ENCODE measurements around the gene APOLD1. TPM values are rescaled to one million over a fixed set of nuclear protein-coding genes. Genes with fewer than 3 reads are reported as not detected.
"Not testable (repeated sequence)": the region's sequence is repeated elsewhere in the genome, so short reads cannot be mapped to it uniquely, and the experiment has no call there.

APOLD1 gene
- total RNA-seq, 2 donors from 2014 or later: 8.7 to 42.2 TPM

DNA sequence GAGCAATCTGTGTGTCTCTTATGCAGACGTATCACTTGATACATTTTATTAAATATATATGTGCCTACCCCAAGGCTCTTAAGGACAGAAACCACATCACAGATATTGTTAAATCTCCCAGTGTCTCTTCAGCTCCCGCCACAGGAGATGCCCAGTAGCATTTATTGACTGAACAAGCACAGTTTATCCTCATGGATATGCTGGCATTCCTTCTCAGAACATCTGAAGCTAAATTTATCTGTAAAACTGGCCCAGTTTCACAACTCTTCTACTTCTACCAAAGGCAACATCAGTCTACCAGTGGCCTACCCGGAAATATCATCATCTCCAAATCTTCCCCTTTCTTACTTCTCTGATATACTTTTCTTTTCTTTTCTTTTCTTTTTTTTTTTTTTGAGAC, 10.7 kb downstream of the APOLD1 start:
- H3K4me1 Mint-ChIP-seq: peaks cover 5% of the 10 kb centered on the region
- H3K27me3 Mint-ChIP-seq: no peaks in the 10 kb centered on the region
- no peak overlapping the region for H3K27ac Mint-ChIP-seq
- no peaks in the 10 kb centered on the region for H3K36me3 Mint-ChIP-seq (ENCODE audit: low read depth)
- ATAC-seq (replicated peaks): no peak
- H3K4me3 Mint-ChIP-seq: no peak overlapping the region
- no peaks in the 10 kb centered on the region for H3K9me3 Mint-ChIP-seq

DNA sequence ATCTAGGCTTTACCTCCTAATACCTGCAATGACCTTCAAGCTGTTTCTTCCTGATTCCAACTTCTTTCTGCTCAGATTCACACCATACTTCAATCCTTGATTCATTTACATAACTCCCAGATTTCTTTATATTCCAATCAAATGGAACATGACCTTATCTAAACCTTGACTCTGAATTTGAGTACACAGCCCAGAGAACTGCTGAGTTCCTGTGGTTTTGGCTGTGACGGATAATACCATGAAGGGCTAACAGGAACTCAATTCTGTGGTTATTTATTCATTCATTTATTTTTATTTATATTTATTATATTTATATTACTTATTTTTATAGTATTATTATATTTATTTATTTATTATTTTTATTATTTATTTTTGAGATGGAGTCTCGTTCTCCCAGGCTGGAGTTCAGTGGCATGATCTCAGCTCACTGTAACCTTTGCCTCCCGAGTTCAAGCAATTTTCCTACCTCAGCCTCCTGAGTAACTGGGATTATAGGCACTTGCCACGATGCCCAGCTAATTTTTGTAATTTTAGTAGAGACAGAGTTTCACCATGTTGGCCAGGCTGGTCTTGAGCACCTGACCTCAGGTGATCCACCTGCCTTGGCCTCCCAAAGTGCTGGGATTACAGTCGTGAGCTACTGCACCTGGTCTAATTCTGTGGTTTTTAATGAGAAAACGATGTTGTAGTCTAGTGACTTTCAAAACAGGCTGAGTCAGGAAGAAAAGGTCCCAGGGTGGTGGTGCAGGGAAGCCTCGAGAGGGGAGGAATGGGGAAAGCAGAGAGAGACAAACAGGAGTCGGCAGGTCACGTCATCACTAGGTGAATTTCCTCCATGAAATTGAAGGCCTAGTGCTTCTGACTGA, 11.7 kb downstream of the APOLD1 start:
- H3K27me3 Mint-ChIP-seq: no peaks in the 10 kb centered on the region
- H3K4me1 Mint-ChIP-seq: peaks cover 12% of the 10 kb centered on the region
- ATAC-seq (replicated peaks): no peak
- no peaks in the 10 kb centered on the region for H3K36me3 Mint-ChIP-seq (ENCODE audit: low read depth)
- H3K27ac Mint-ChIP-seq: no peak overlapping the region
- H3K9me3 Mint-ChIP-seq: no peaks in the 10 kb centered on the region
- H3K4me3 Mint-ChIP-seq: no peak overlapping the region

DNA sequence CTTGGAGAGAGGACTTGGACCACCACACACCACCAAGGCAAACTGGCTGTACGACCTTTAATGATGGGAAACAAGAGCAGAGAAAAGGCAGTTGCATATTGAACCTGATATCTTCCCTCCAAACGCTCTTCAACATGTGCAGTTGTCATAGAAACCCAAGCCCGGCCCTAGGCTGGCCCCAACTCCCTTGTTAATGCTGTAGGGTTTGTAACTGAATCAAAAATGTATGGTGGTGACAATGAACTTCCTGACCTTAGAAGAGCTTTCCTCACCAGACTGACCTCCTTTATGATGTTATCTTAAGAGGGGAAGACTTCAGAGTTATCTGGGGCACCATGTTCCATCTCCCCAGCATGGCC, 12.3 kb downstream of the APOLD1 start:
- Mint-ChIP-seq H3K27me3 (no peaks in the 10 kb centered on the region), H3K4me3 (no peak overlapping the region), H3K9me3 (no peaks in the 10 kb centered on the region), H3K27ac (no peak overlapping the region), H3K36me3 (ENCODE audit: low read depth) (no peaks in the 10 kb centered on the region), H3K4me1 (peaks cover 17% of the 10 kb centered on the region)
- no peak for ATAC-seq (replicated peaks)

DNA sequence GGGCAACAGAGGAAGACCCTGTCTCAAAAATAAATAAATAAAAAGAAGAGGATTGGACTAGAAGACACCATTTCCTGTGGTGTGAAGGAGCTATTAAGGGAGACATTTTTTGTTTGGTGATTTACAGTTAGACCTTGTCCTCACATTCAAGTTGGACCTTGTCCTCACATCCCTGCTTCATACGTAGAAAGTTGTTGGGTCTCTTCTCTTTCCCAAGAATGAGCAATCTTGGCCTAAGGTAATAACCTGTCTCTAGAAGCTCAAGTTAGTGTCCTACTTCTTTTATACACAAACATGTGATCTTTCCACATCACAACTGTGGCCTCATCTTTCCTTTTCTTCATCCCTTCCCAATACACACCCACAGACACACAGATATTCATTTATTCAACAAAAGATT, 13.0 kb downstream of the APOLD1 start:
- Mint-ChIP-seq H3K36me3 (ENCODE audit: low read depth) (no peaks in the 10 kb centered on the region), H3K9me3 (no peaks in the 10 kb centered on the region), H3K27ac (no peak overlapping the region), H3K4me3 (no peak overlapping the region), H3K4me1 (peaks cover 22% of the 10 kb centered on the region), H3K27me3 (no peaks in the 10 kb centered on the region)
- ATAC-seq (replicated peaks): no peak

DNA sequence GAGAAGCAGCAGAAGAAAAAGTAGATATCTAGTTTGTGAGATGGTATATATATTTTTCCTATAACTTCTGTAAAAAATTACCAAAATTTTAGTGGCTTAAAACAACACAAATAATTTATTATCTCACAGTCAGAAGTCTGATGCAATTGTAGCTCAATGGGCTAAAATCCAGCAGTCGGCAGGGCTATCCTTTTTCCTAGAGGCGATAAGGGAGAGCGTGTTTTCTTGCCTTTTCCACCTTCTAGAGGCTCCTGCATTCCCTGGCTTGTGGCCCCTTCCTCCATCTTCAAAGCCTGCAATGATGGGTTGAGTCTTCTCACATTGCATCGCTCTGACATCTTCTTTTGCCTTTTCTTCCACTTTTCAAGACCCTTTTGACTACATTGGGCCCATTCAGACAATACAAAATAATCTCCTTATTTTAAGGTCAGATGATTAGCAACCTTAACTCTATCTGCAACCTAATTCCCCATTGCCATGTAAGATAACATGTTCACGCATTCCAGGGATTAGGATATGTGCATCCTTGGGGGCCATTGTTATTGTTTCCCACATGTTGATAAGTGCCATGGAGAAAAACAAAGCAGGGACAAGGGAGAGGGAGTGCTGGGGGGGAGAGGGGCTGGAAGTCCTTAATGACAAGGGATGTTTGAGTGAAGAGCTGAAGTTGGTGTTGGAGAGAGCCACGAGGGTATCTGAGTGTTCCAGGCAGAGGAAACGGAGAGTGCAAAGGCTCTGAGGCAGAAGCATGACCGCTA, 13.9 kb downstream of the APOLD1 start:
- Mint-ChIP-seq H3K9me3 (no peaks in the 10 kb centered on the region), H3K36me3 (ENCODE audit: low read depth) (no peaks in the 10 kb centered on the region), H3K4me1 (peaks cover 26% of the 10 kb centered on the region), H3K27ac (no peak overlapping the region), H3K4me3 (no peak overlapping the region), H3K27me3 (no peaks in the 10 kb centered on the region)
- ATAC-seq (replicated peaks): no peak

DNA sequence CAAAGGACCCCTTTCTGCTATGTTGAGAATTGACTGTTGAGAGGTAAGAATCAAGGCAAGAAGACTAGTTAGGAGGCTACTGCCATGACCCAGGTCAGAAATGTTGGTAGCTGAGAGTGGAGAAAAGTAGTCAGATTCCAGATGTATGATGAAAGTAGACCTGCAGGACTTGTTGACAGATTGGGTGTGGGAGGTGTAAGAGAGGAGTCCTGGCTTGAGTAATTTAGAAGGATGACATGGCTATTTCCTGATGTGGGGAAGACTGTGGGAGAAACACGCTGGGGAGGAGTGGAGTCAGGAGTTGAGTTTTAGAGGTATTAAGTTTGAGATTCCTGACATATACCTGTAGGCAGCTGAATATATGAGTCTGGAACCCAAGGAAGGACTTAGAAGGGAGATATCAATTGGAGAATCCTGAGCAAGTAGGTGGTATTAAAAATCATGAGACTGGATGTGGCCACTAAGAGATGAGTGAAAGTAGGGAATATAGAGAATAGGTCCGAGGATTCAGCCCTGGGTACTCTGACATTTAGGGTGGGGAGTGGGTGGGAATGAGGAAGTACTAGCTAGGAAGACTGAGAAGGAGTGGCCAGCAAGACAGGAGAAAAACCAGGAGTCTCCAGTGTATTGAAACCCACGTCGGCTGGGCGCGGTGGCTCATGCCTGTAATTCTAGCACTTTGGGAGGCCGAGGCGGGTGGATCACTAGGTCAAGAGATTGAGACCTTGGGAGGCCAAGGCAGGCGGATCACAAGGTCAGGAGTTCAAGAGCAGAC, 15.1 kb downstream of the APOLD1 start:
- H3K27me3 Mint-ChIP-seq: no peaks in the 10 kb centered on the region
- no peaks in the 10 kb centered on the region for H3K9me3 Mint-ChIP-seq
- no peaks in the 10 kb centered on the region for H3K36me3 Mint-ChIP-seq (ENCODE audit: low read depth)
- ATAC-seq (replicated peaks): peak; percentile 20
- H3K27ac Mint-ChIP-seq: peak overlapping the region; percentile 4
- H3K4me3 Mint-ChIP-seq: no peak overlapping the region
- H3K4me1 Mint-ChIP-seq: peaks cover 33% of the 10 kb centered on the region

DNA sequence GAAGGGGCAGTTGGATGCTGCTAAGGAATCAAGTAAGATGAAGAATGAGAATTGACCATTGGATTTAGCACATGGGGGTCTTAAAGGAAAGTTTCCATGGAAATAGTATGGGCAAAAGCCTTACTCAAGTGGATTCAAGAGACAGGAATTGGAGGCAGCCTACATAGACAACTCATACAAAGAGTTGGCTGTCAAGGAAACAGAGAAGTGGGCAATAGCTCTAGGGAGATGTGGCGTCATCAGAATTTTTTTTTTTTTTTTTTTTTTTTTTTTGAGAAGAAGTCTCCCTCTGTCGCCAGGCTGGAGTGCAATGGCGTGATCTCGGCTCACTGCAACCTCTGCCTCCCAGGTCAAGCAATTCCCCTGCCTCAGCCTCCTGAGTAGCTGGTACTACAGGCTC, 16.2 kb downstream of the APOLD1 start:
- H3K36me3 Mint-ChIP-seq (ENCODE audit: low read depth); H3K9me3 Mint-ChIP-seq; H3K4me3 Mint-ChIP-seq; ATAC-seq (replicated peaks); H3K27me3 Mint-ChIP-seq: not testable (repeated sequence)
- H3K27ac Mint-ChIP-seq: peak overlapping the region; percentile 34
- peaks cover 39% of the 10 kb centered on the region for H3K4me1 Mint-ChIP-seq

DNA sequence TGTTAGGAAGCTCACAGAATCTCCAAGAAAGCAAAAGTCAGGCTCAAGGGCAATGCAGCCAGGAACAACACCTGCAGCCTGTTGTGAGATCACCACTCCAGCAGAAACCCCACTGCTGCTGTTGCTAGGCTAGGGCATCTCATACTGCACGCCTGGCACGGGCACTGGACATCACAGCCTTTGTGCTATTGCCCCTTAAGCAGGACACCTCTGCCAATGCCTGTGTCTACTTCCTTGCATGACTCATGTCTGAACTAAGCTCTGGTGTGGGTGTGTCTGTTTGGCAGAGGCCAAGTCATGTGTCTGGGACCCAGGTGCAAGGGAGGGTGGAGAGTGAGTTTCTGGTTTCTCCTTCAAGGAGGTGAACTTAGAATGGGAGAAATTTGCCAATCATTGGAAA, 17.7 kb downstream of the APOLD1 start:
- Mint-ChIP-seq H3K27me3 (no peaks in the 10 kb centered on the region), H3K9me3 (no peaks in the 10 kb centered on the region), H3K4me1 (peaks cover 48% of the 10 kb centered on the region), H3K36me3 (ENCODE audit: low read depth) (no peaks in the 10 kb centered on the region), H3K4me3 (peak overlapping the region; percentile 41), H3K27ac (peak overlapping the region; percentile 20)
- peak; percentile 73 for ATAC-seq (replicated peaks)

DNA sequence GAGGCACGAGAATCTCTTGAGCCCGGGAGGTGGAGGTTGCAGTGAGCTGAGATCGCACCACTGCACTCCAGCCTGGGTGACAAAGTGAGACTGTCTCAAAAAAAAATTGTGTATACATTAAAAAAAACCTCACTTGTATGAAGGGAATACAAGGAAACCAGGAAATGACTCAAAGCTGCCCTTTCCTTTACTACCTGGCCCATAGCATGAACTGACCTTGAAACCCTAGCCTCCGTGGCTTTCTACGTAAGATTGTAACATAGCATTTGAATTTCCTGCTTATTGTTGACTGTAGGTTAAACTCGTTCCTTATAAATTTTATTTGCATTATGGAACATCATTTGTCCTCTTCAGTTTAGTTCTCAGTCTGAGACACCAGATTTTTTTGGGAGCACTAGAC, 18.6 kb downstream of the APOLD1 start:
- Mint-ChIP-seq H3K27ac (peak overlapping the region; percentile 79), H3K9me3 (no peaks in the 10 kb centered on the region), H3K27me3 (no peaks in the 10 kb centered on the region), H3K36me3 (ENCODE audit: low read depth) (no peaks in the 10 kb centered on the region), H3K4me1 (peaks cover 55% of the 10 kb centered on the region), H3K4me3 (peak overlapping the region; percentile 41)
- peak; percentile 57 for ATAC-seq (replicated peaks)

DNA sequence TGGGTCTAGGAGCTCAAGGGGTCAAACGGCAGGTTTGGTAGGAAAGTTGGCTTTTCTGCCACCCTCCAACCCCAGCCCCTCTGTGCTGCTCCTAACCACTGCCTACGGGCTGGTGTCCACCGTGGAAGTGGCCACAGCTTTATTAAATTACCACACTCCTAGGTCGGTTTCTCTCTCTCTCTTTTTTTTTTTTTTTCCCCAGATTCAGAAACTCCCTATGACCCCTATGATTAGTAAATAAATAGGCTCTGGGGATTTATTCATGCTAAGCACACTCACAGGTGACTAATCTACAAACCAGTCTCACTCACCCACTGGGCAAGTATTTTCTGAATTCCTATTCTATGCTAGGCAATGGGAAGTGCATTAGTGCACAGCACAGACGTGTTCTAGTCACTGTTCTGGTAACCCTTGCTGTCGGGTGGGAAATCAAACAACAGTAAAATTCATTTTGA, 19.0 kb downstream of the APOLD1 start:
- peak; percentile 46 for ATAC-seq (replicated peaks)
- peaks cover 59% of the 10 kb centered on the region for H3K4me1 Mint-ChIP-seq
- peak overlapping the region; percentile 41 for H3K4me3 Mint-ChIP-seq
- peak overlapping the region; percentile 79 for H3K27ac Mint-ChIP-seq
- H3K36me3 Mint-ChIP-seq (ENCODE audit: low read depth): no peaks in the 10 kb centered on the region
- H3K9me3 Mint-ChIP-seq: no peaks in the 10 kb centered on the region
- H3K27me3 Mint-ChIP-seq: no peaks in the 10 kb centered on the region

DNA sequence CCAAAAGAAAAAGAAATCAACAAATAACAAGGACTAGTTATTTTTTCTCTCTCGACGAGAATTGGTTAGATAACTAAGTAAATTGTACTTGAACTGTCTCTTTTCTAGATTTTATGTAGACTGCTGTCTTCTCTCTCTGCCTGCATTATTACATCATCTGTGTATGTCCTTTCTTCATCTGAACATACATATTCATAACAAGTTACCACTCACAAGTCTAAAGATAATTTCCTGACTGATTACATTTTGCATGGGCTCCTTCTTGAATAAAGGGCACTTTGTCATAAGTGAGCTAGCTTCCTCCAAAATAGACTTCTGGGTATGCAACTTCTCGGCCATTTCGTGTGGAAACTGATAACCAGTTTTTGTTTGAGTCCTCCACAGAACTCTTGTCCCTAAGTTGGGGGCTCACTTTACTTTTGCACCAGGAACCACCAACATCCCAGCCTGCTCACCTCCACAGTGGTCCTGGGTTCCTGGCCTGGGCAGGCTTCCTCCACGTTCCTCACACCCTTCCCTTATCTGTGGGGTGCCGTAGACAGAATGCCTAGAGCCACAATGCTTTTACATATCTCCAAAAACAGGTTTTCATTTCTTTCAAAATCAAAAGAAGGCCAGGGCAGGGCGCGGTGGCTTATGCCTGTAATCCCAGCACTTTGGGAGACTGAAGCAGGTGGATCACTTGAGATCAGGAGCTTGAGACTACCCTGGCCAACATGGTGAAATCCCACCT, 21.5 kb downstream of the APOLD1 start:
- no peak for ATAC-seq (replicated peaks)
- Mint-ChIP-seq H3K27me3 (no peaks in the 10 kb centered on the region), H3K36me3 (ENCODE audit: low read depth) (no peaks in the 10 kb centered on the region), H3K4me3 (peak overlapping the region; percentile 77), H3K4me1 (peaks cover 49% of the 10 kb centered on the region), H3K27ac (peak overlapping the region; percentile 92), H3K9me3 (no peaks in the 10 kb centered on the region)

DNA sequence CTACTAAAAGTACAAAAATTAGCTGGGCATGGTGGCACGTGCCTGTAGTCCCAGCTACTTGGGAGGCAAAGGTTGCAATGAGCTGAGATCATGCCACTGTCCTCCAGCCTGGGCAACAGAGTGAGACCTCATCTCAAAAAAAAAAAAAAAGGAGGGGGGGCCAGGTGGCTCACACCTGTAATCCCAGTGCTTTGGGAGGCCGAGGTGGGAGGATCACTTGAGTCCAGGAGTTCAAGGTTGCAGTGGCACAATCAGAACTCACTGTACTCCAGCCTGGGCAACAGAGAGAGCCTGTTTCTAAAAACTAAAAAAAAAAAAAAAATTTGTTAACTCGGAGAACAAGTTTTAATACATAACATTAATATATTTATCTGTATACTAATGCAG, 22.1 kb downstream of the APOLD1 start:
- H3K27ac Mint-ChIP-seq: peak overlapping the region; percentile 92
- H3K36me3 Mint-ChIP-seq (ENCODE audit: low read depth); H3K9me3 Mint-ChIP-seq; H3K27me3 Mint-ChIP-seq; ATAC-seq (replicated peaks): not testable (repeated sequence)
- peaks cover 43% of the 10 kb centered on the region for H3K4me1 Mint-ChIP-seq
- H3K4me3 Mint-ChIP-seq: peak overlapping the region; percentile 77

DNA sequence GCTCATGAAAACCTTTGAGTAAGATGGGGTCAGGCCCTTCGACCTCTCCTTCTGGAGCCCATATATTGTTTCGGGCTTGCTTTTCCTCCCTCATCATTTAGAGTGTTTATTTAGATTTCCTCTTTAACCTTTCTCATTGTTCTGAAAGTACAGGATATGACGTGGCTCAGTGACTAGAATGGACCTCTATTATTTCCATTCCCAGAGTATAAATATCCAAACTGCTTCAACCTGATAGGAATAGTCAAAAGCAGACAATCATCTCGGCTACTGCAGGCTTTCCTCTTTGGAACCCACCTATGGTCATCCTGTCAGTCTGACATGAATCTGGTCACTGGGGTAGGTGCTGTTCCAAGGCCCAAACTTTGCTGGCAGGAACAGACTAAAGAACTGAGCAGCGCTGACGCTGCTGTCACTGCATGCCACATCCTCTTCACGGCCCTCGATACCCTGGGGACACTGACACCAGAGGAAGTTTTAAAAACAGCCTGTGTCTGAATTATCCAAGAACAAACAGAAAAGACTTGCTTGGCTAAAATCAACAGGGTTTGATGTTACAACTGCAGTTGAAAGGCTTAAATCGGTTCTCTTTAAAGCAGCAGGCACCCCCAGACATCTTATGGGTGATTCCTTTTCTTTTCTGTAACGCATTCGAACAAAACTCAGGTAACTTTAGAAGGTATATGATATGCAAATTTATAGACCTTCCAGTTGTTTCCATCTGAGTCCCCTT, 22.7 kb downstream of the APOLD1 start:
- Mint-ChIP-seq H3K36me3 (ENCODE audit: low read depth) (peaks cover 2% of the 10 kb centered on the region), H3K4me3 (peak overlapping the region; percentile 77), H3K27ac (peak overlapping the region; percentile 92), H3K4me1 (peaks cover 40% of the 10 kb centered on the region), H3K27me3 (no peaks in the 10 kb centered on the region), H3K9me3 (no peaks in the 10 kb centered on the region)
- peak; percentile 64 for ATAC-seq (replicated peaks)
